Aorta (tissue), 5 donors: Measurements from ENCODE around the gene SYDE2. TPM values are rescaled to one million over a fixed set of nuclear protein-coding genes. Genes with fewer than 3 reads are reported as not detected.

Experiments used
- ATAC-seq: fragments of 200-7000 bp; cut with Tn5 transposase; one replicate; pipeline ENCODE4 v1.9.1; 2022; ENCODE audit warnings: moderate library complexity; ENCODE audit not compliant: low FRiP score
- DNase-seq, 2 donors: peaks; one replicate each; pipeline ENCODE4 v3.0.0-alpha.2; 2020
- H3K27ac ChIP-seq, 2 donors: one replicate each; pipeline ENCODE4 v1.5.1; 2013; ENCODE audit warnings: low read length in 2 of 2, mild to moderate bottlenecking in 2 of 2, moderate library complexity in 2 of 2, control low read depth in 1 of 2, inconsistent platforms in 1 of 2, low read depth in 1 of 2
- H3K27me3 ChIP-seq, 2 donors: one replicate each; pipeline ENCODE4 v1.6.1; 2013; ENCODE audit warnings: control low read depth in 1 of 2, low read length in 1 of 2, mild to moderate bottlenecking in 1 of 2, moderate library complexity in 1 of 2; ENCODE audit not compliant: insufficient read depth in 2 of 2, control insufficient read depth in 1 of 2
- H3K36me3 ChIP-seq, 2 donors: one replicate each; pipeline ENCODE4 v1.6.1; 2013; ENCODE audit warnings: control low read depth in 1 of 2, low read length in 1 of 2, mild to moderate bottlenecking in 1 of 2; ENCODE audit not compliant: insufficient read depth in 2 of 2, control insufficient read depth in 1 of 2
- H3K4me1 ChIP-seq, 2 donors: one replicate each; pipeline ENCODE4 v1.6.1; 2013; ENCODE audit warnings: low read length in 2 of 2, control low read depth in 1 of 2, mild to moderate bottlenecking in 1 of 2, moderate library complexity in 1 of 2; ENCODE audit not compliant: insufficient read depth in 2 of 2, control insufficient read depth in 1 of 2
- H3K4me3 ChIP-seq, 2 donors: one replicate each; pipeline ENCODE4 v1.5.1; 2013; ENCODE audit warnings: low read length in 2 of 2, control low read depth in 1 of 2, mild to moderate bottlenecking in 1 of 2
- H3K9me3 ChIP-seq: one replicate; pipeline ENCODE4 v1.6.1; 2013; ENCODE audit warnings: mild to moderate bottlenecking, low read length; ENCODE audit not compliant: control insufficient read depth
- WGBS, 2 donors: extraction: QIAGEN DNeasy Blood & Tissue Kit; methylation state at CpG; one replicate each; pipeline ENCODE4 v1.1.7; 2013; 5-methylcytosine and 5-hydroxymethylcytosine counted together
- intact Hi-C, 2 donors: fragments of 100-400 bp; cut with DNase I; formaldehyde crosslinking; loops; one replicate each; pipeline versions ENCODE4 v1.14.2 to v1.15.0; 2022
- polyA plus RNA-seq, 2 donors: library from polyadenylated mRNA; stranded (reverse); fragments of 200-250 nt; gene quantifications; one replicate each; pipeline ENCODE4 v1.2.3, GENCODE V29; 2013
- total RNA-seq, 2 donors: library from RNA; stranded (reverse); fragmentation: NEBNext Ultra II Directional; extraction: Animal tissue kit (Norgen Biotek cat#: 25700); gene quantifications; one replicate each; pipeline ENCODE4 v1.2.1, GENCODE V29; 2021
- donor health status: healthy with polysubstance abuse.
- donor health status: Bipolar disorder and iron deficiency.
- donor health status: DM: no; HTN: no; CAD: no.
- donor health status: DM: no; HTN: no; CAD: no.
- donor health status: DM: yes; HTN: yes; CAD: no.

The SYDE2 gene
- total and polyA plus RNA-seq, 4 donors = 1.3 to 16.7 (median 5.7) TPM

DNA sequence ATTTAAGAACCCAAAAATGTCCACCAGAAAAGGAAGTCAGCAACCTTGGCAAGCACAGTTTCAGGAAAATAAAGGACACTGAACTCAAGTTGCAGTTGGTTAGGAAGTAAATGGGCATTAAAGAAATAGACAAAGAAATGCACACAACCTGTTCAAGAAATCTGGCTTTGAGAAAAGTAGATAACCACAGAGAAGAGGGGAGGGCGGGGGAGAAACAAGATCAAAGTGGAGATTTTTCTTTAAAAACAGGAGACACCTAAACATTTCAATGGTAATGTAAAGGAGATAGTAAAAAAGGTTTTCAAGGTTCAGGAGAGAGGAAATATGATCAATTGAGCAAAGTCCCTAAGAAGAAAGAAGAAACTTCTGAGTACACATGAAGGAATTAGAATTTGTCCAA is 29.1 kb downstream of the SYDE2 start:
- Histone ChIP-seq H3K27ac (no peak overlapping the region), H3K27me3 (no peaks in the 10 kb centered on the region), H3K4me3 (no peak overlapping the region), H3K36me3 (no peaks in the 10 kb centered on the region), H3K9me3 (no peaks in the 10 kb centered on the region), H3K4me1 (no peaks in the 10 kb centered on the region)
- 94 to 100% methylated on average over 1 of the region's 1 CpG for WGBS, 2 donors
- ATAC-seq = no peak
- DNase-seq = no peak
- intact Hi-C loops = no loop called here

DNA sequence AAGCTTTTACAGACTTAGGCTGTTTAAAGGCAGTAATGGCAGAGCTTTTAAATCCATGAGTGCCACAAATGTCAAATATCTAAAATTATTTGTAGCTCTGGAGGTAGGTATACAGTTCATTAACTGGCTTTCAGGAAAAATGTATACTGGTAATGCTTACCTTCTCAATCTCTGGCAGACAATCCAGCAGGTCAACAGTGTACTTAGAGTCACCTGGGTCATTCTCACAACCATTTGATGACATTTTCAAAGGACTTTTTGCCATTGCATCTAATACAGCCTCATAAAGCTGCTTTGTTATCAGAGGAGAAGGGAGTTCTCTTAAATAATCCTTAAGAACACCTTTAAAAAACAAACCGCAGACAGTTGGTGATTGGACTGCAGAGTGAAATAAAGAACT is 31.9 kb downstream of the SYDE2 start:
- WGBS, 2 donors = 89 to 97% methylated on average over 1 of the region's 1 CpG
- Histone ChIP-seq H3K9me3 (no peaks in the 10 kb centered on the region), H3K27ac (no peak overlapping the region), H3K4me1 (no peaks in the 10 kb centered on the region), H3K4me3 (no peak overlapping the region), H3K27me3 (no peaks in the 10 kb centered on the region), H3K36me3 (no peaks in the 10 kb centered on the region)
- ATAC-seq = no peak
- intact Hi-C loops = no loop called here
- no peak for DNase-seq

DNA sequence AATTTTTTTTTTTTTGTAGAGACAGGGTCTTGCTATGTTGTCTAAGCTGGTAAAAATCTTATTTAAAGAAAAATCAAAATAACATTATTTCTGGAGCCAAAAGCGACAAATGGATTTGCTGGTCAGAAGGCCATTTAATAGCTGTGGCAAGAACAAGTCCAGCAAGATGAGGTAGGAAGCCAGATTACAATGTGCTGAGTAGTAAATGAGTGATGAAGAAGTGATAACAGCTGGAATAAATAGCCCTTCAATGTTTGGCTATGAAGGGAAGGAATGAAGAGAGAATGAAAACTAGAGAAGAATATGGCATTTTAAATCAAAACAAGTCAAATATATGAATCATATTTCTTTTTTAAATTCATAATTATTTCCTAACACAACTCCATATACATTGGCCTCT is 34.5 kb downstream of the SYDE2 start:
- ATAC-seq (no peak), DNase-seq (no peak)
- no peak overlapping the region for H3K27ac ChIP-seq
- H3K36me3 ChIP-seq = no peaks in the 10 kb centered on the region
- no peaks in the 10 kb centered on the region for H3K27me3 ChIP-seq
- H3K4me1 ChIP-seq = no peaks in the 10 kb centered on the region
- H3K4me3 ChIP-seq = no peak overlapping the region
- no peaks in the 10 kb centered on the region for H3K9me3 ChIP-seq
- 88 to 89% methylated on average over 1 of the region's 1 CpG for WGBS, 2 donors
- intact Hi-C loops = no loop called here

DNA sequence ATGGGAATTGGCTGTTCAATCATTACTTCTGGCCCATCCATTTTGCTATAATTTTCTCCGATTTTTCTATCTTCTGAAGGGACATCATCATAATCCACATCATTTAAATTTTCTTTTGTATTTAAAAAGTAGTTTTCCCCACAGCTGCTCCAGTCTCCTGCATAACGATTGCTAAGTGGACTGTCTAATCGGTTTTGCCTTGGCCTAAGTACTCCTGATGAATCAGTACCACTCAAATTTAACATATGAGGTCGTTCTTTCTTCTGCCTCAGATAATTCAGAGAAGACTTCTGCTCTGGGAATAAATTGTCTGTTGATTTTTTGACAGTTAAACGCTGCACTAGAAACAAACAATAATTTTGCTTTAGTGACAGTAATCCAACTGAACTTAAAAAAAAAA is 41.9 kb downstream of the SYDE2 start:
- 66 to 72% methylated on average over 5 of the region's 5 CpGs for WGBS, 2 donors
- H3K27me3 ChIP-seq = no peaks in the 10 kb centered on the region
- DNase-seq (no peak), ATAC-seq (no peak)
- H3K9me3 ChIP-seq = no peaks in the 10 kb centered on the region
- no peaks in the 10 kb centered on the region for H3K36me3 ChIP-seq
- H3K27ac ChIP-seq = no peak overlapping the region
- H3K4me1 ChIP-seq = no peaks in the 10 kb centered on the region
- intact Hi-C loops = no loop called here
- no peak overlapping the region for H3K4me3 ChIP-seq

DNA sequence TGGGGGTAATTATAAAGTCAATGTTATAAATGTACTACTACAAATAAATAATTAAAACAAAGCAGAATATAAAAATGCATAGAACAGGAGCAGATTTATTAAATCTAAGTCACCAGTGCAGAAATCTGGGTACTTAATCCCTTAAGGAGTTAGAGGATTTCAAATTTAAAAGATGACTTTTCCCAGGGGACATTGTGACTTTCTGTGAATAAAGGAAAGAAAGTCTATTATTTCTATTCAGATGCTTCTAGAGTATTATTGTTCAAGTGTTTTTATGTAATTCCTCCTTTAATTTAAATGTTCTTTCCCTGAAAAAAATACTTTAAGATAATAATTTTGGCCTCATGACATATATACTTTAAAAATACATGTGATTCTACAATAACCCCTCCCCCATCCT is 43.4 kb downstream of the SYDE2 start:
- no peaks in the 10 kb centered on the region for H3K27me3 ChIP-seq
- H3K4me3 ChIP-seq = no peak overlapping the region
- no peaks in the 10 kb centered on the region for H3K9me3 ChIP-seq
- H3K36me3 ChIP-seq = peaks cover 0 to 4% of the 10 kb centered on the region in 2 donors
- intact Hi-C loops = no loop called here
- H3K27ac ChIP-seq = no peak overlapping the region
- ATAC-seq (no peak), DNase-seq (no peak)
- no peaks in the 10 kb centered on the region for H3K4me1 ChIP-seq

DNA sequence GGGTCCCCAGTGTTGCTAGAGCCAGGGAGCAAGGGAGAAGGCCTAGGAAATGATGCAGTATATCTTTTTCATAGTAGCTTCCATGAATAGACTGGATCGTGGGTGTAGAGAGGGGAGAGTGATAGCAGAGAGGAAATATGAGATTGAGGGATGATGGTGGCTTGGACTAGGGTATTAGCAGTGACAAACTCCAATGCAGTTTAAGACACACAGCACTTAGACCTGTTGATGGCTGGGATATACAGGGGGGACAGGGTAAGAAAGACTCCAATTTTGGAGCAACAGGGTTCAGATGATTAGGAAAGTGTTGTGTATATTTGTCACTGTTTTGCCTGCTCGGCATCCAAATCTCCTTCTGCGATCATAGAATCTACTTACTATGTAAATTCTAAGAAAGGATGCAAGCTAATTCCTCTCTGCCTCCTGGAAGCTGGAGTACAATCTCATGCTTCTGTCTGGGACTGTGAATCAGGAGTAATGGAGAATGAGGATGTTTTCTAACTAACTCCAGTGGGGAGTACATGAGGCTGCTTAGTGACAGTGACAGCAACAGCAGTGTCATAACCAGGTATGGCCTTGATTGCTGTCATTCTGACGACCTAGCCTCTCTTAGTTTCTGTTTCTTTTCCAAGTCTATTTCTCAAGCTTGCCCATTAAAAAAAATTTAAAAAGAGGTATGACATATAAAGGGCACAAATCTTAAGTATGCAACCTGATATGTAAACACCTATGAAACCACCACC is 47.5 kb downstream of the SYDE2 start:
- 54 to 55% methylated on average over 4 of the region's 4 CpGs for WGBS, 2 donors
- no peak overlapping the region for H3K4me3 ChIP-seq
- intact Hi-C loops = no loop called here

DNA sequence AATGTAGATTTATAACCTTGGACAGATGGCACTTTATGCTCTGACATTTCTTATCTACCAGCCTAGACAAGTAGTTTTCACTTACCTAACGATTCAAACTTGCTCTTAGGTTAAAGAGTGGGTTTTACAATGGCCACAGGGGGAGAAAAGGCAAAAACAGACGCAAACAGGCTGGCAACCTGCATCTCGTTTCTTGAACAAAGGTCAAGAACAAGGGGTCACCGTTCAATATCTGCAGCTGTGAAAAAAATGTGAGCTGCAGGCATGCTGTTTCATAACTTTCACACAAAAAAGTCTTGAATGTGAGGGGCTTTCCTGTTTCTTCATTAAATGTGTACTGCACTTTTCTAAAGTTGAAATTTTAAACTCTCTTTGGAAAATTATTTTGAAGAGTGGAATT is 49.4 kb downstream of the SYDE2 start:
- no peaks in the 10 kb centered on the region for H3K27me3 ChIP-seq
- peaks cover 0 to 4% of the 10 kb centered on the region in 2 donors for H3K36me3 ChIP-seq
- no peaks in the 10 kb centered on the region for H3K4me1 ChIP-seq
- ATAC-seq (no peak), DNase-seq (no peak)
- 57 to 60% methylated on average over 4 of the region's 4 CpGs for WGBS, 2 donors
- no peaks in the 10 kb centered on the region for H3K9me3 ChIP-seq
- H3K27ac ChIP-seq = no peak overlapping the region
- no peak overlapping the region for H3K4me3 ChIP-seq
- intact Hi-C loops = no loop called here

More for the DNA sequence above, 47.5 kb downstream of the SYDE2 start:
- Histone ChIP-seq H3K27ac (no peak overlapping the region), H3K27me3 (no peaks in the 10 kb centered on the region), H3K4me1 (no peaks in the 10 kb centered on the region), H3K36me3 (peaks cover 0 to 4% of the 10 kb centered on the region in 2 donors), H3K9me3 (no peaks in the 10 kb centered on the region)
- ATAC-seq = no peak
- no peak for DNase-seq

DNA sequence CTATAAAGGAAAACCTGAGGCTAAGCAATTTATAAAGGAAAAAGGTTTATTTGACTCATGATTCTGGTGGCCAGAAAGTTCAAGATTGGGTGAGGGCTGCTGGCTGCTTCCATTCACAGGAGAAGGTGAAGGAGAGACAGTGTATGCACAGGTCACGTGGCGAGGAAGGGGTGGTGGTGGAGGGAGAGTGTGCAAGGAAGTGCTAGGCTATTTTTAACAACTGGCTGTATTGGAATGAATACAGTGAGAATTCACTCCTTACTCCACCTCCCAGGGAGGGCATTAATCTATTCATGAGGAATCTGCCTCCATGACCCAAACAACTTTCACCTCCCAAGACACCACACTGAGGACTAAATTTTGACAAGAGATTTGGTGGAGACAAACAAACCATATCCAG is 51.0 kb downstream of the SYDE2 start:
- Histone ChIP-seq H3K4me3 (no peak overlapping the region), H3K4me1 (no peaks in the 10 kb centered on the region), H3K9me3 (no peaks in the 10 kb centered on the region), H3K36me3 (peaks cover 0 to 4% of the 10 kb centered on the region in 2 donors), H3K27me3 (no peaks in the 10 kb centered on the region), H3K27ac (no peak overlapping the region)
- intact Hi-C loops = no loop called here
- WGBS, 2 donors = 54 to 85% methylated on average over 2 of the region's 2 CpGs
- ATAC-seq = no peak
- no peak for DNase-seq

DNA sequence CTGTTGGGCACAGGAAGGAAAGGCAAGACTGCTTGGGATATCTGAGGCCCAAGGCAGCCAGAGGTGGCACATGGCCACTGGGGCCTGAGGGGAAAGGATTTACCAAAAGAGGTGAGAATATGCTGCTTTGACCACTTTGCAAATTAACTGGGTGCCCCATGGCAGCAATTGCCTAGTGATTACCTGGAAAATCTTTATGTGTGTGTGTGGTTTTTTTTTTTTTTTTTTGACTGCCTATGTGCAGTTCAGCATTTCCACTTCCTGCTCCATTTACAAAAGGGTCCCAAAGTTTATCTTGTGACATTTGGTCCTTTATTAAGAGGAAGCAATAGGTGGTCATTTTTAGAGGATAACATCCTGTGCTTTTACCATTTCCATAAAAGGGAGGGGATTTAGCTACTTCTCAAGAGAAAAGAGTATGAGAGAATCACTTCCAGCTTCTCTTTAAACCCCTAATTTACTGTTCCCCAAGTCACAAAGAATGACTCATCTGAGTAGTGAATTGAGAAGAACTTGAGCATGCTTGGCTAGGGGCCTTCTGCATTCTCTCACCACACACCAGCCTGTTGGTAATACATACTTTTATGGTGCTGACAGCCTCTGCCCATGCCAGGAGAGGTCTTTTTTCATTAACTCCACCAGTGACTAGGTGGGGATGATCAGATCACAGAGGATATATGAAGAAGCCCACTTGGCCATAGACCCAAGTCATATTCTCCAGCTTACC is 52.1 kb downstream of the SYDE2 start:
- intact Hi-C loops = no loop called here
- Histone ChIP-seq H3K27ac (no peak overlapping the region), H3K27me3 (no peaks in the 10 kb centered on the region), H3K9me3 (no peaks in the 10 kb centered on the region), H3K4me1 (no peaks in the 10 kb centered on the region), H3K36me3 (peaks cover 0 to 4% of the 10 kb centered on the region in 2 donors), H3K4me3 (no peak overlapping the region)
- DNase-seq = no peak
- no peak for ATAC-seq
